Stimulated activated CD4-positive, alpha-beta T cell treated with anti-CD3 and anti-CD28 coated beads, Interleukin-4, amount 100 ng/mL, for 48 hours (primary cell): ENCODE results near the gene CPEB2.
"Not testable (repeated sequence)": the region's sequence is repeated elsewhere in the genome, so short reads cannot be mapped to it uniquely, and the experiment has no call there.

Source experiments
- DNase-seq, 2 donors: peaks; one replicate each; pipeline ENCODE4 v3.0.0-alpha.2; 2020; ENCODE audit warnings: low read depth in 2 of 2

The CPEB2 gene

DNA sequence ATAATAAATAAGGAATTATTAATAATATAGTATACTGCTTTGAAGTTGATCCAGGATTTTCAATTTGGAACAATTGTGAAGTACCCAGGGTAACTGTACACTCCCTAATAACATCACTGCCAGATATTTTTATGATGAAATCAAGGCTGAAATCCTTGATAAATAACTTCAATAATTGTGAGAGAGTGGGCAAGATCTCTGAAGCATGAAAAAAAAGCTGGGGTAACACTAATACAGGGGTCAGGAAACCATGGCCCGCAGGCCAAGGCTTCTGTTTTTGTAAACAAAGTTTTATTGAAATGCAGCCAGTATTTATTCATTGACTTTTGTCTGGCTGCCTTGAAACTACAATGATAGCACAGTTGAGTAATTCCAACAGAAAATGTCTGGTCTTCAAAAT is 41.6 kb downstream of the CPEB2 start:
- DNase-seq: no peak

DNA sequence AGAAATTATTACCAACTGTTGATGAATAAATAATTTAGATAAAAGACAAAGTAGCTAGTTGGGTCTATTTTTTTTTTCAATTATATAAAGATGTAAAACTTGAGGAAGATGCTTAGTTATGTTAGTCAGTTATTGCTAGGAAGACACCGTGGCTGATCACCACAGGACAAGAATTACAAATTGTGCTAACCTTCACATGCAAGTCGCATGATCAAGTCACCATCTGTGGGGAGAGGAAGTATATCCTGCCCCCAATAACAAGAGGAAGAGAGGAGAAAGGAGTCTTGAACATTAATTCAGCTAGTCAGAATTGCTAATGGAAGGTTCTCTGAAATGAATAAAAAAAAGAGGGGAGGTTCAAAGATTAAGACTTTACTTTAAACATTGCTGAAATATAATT is 52.3 kb downstream of the CPEB2 start:
- no peak for DNase-seq

DNA sequence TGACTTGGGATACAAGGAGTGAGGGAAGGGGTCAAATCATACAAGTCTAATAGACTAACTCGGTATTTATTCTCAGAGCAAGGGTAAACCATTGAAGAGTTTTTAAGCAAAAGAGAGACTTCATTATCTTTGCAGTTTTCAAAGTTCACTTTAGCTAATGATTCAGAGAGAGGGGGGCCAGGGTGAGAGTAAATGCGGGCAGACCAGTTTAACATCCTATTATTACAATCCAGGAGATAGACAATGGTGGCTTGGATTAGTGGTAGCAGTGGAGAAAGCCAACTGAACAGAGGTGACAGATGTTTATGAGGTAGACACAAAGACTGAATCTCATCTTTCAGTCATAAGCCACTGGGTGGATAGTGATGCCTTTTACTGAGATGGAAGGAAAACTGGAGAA is 57.9 kb downstream of the CPEB2 start:
- DNase-seq: no peak

DNA sequence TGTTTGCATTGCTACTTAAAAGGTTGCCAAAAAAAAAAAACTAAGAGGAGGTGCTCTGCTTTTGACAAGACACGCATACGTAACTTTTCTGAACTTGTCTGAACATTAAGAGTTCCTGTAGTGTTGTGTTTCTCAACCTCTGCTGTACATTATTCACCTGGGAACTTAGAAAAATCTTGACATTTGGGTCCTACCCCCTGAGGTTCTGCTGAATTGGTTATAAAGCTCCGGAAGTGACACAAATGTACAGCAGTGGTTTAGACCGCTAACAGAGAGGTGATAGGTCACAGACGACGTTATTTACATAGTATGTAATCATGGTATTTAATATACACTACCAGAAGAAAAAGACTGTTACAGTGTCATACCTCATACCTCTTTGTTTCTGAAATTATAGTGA is 61.1 kb downstream of the CPEB2 start:
- DNase-seq: no peak

DNA sequence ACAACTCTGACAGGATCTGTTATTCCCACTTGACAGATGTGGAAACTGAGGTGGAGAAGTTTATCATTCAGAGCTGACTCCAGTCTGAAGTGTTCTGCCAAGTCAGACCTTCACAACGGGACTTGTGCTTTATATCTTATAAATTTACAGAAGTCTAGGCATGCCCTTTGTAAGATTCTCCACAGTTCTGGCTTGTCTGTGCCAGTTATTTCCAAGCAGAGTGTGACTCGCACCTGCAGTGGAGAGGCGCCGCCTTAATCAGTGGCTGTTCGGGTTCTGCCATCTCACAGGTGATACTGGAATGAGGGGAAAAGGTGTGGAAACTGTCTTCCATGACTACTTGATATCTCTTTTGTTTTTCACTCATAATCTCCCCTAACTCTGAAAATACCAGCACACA is 63.2 kb downstream of the CPEB2 start:
- no peak for DNase-seq

DNA sequence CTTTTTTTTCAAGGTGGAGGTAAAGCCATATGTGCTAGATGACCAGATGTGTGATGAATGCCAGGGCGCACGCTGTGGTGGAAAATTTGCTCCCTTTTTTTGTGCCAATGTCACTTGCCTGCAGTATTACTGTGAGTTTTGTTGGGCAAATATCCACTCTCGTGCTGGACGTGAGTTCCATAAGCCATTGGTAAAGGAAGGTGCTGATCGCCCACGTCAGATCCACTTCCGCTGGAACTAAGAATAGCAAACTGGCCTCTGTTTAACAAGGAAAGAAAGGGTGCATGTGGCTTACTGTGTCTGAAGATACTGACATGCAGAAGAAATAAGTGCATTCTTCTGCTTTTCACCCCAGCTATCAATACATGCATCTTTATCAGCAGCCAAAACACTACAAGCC is 63.9 kb downstream of the CPEB2 start:
- no peak for DNase-seq

DNA sequence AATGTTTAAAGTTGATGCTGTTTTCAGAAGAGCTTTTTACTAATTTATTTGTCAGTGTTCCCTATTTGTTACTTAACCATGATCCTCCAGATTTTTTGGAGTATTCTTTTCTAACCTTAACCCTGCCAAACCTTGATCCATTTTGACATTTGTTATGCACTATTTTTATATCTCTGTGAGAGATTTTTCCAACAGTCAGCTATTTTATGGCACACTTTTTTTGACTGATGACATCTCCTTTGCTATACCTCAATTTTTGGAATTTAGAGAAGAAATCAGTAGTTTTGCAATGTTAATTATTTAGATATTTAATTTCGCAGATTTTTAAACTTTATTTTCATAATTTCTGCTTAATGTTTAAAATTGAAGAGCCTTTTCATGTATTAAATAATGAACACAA is 66.0 kb downstream of the CPEB2 start:
- DNase-seq: no peak

DNA sequence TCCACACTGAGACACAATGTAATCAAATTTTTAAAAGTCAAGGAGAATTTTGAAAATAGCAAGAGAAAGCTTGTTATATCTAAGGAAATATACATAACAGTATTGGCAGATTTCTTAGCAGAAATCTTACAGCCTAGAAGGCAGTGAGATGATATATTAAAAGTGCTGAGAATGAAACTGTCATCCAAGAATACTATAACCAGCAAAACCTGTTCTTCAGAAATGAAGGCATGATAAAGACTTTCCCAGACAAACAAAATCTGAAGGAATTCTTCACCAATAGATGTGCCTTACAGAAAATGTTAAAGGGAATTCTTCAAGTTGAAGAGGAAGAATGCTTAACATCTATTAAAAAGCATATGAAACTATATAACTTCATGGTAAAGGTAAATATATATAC is 73.6 kb downstream of the CPEB2 start:
- no peak for DNase-seq

DNA sequence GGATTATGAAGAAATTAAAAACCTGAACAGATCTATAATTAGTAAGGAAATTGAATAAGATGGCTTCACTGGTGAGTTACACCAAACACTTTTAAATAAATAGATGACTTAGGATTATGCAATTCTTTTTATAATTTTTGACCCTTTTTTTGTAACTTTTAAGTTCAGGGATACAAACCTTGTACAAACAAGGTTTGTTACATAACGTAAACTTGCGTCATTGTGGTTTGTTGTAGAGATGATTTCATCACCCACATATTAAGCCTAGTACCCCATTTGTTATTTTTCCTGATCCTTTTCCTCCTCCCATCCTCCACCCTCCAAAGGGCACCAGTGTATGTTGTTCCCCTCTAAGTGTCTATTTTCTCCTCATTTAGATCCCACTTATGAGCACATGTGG is 75.7 kb downstream of the CPEB2 start:
- no peak for DNase-seq

DNA sequence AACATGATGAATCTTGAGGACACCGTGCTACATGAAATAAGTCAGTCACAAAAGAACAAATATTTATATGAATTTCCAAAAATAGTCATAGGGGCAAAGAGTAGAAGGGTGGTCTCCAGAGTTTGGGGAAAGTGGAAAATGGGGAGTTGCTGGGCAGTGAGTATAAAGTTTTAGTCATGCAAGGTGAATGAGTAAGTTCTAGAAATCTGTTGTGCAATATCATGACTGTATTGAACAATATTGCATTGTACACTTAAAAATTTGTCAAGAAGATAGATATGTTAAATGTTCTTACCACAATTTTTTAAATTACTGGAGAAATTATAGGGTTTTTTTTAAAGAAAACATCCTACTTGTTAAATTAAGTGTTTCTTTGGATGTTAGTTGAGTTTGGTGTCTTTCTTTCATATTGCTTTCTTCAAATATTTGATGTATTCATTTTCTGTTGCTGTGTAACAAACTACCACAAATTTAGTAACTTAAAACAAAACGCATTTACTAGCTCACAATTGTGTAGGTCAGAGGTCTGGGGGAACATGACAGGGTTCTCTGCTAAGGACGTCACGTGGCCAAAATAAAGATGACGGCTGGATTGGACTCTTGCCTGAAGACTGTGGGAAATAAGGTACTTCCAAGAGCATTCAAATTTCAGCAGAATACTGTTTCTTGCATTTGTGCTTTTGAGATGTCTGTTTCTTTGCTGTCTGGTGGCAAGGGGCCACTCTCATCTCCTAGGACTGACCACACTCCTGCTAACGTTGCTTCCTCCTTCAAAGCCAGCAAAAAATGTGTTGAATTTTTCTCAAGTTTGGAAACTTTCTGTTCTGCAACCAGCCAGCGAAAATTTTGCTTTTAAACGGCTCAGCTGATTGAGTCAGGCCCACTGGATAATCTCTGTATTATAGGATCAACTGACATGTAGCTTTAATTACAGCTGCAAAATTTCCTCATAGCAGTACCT is 76.7 kb downstream of the CPEB2 start:
- DNase-seq: no peak

DNA sequence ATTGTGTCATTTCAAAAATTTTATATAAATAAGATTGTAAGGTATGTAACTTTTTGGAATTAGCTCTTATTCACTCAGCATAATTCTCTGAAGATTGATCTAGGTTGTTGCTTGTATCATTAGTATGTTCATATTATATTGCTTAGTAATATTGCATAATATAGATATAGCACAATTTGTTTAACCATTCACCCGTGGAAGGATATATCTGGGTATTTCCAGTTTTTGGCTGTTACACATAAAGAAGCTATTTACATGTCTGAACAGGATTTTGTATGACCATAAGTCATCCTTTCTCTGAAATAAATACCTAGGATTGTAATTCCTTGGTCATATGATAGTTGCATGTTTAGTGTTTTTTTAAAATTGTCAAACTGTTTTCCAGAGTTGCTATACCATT is 82.5 kb downstream of the CPEB2 start:
- DNase-seq: no peak

DNA sequence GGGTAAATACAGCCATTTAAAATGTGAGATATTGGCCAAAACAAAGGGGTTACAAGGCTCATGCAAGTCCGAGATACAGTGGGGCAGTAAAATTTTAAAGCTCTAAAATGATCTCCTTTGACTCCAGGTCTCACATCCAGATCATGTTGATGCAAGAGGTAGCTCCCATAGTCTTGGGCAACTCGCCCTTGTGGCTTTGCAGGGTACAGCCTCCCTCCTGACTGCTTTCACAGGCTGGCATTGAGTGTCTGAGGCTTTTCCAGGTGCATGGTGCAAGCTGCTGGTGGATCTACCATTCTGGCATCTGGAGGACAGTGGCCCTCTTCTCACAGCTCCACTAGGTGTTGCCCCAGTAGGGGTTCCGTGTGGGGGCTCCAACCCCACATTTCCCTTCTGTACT is 83.5 kb downstream of the CPEB2 start:
- DNase-seq: not testable (repeated sequence)

DNA sequence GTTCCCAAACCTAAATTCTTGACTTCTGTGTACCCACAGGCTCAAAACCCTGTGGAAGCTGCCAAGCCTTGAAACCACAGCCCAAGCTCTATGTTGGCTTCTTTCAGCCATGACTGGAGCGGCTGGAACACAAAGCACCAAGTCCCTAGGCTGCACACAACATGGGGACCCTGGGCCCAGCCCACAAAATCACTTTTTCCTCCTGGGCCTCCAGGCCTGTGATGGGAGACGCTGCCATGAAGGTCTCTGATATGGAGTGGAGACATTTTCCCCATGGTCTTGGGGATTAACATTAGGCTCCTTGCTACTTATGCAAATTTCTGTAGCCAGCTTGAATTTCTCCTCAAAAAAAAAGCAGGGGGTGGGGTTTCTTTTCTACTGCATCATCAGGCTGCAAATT is 84.0 kb downstream of the CPEB2 start:
- not testable (repeated sequence) for DNase-seq

DNA sequence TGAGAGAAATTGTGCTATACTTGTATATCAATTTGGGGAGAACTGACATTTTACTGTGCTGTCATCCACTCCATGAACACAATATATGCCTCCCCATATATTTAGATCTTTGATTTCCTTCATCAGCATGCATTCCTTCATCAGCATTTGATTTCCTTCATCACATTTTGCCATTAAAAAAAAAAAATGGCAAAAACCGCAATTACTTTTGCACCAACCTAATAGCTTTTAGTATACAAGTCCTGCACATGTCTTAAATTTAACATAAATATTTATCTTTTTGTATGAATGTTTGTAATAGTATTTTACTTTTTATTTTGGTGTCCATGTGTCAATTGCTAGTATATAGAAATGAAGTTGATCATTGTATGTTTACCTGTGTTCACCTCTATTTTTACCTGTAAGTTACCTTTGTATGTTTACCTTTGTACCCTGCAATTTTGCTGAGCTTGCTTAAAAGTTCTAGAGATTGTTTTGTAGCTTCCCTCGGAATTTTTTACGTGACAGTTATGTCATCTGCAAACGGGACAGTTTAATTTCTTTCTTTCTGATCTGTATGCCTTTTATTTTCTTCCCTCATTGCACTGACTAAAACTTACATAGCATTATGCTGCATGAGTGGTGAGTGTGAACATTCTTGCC is 86.2 kb downstream of the CPEB2 start:
- no peak for DNase-seq

DNA sequence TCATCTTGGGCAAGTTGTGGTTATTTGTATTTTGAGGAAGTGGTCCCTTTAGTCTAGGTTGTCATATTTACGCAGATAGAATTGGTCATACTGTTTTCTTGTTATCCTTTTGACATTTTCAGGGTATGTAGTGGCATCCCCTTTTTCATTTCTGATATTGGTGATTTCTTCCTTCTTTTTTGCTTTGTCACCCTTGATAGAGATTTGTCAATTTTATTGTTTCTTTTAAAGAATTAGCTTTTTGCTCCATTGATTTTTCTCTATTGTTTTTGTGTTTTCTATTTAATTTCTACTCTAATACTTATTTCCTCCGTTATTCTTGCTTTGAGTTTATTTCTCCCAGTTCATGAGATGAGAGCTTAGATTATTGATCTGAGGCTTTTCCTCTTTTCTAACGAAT is 87.7 kb downstream of the CPEB2 start:
- DNase-seq: no peak

DNA sequence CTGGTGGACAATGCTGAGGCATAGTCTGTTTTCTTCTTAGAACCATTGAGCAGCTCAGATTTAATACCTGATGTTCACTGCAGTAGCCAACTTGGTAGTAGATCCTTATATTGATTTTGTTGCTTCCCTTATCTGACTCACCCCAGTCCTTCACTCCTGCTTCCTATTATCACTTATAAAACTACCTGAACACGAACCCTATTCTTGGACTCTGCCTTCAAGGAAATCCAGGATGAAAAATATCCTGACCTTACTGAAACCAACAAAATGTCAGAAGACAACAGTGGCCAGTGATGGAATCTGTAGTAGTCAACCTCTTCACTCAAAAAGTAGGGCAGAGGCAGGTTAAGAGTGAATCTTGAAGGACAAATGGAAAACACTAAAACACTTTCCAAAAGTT is 98.1 kb downstream of the CPEB2 start:
- no peak for DNase-seq

DNA sequence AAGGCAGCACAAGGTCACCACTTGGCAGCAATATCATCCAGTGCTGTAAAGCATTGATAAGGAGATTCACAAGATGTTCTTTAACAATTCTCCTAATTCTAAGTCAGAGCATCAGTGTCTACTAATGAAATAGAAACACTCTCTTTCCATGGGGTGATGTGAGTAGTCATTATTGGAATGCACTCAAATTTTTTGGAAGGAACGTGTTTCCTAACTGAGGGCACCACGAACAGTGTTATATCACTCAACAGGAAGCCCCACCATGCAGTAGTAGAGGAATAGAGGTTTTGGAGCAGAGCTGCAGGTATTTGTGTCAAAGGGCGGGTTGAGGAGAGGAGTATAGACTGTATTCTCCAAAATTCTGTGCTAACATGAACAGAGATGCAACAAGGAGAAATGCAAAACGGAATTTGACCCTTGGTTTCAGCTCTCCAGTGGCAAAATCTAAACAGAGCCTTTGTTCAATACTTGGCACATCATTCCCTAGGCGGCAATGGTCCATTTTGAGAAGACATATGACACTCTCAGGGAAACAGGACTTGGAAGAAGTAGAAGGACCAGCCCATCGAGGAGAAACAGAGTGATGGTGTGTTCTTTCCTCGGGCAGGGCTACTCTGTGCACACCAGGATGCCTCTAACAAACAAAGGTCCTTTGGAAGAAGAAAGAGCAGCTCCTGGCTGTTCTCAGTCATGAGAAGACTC is 98.9 kb downstream of the CPEB2 start:
- DNase-seq: no peak

DNA sequence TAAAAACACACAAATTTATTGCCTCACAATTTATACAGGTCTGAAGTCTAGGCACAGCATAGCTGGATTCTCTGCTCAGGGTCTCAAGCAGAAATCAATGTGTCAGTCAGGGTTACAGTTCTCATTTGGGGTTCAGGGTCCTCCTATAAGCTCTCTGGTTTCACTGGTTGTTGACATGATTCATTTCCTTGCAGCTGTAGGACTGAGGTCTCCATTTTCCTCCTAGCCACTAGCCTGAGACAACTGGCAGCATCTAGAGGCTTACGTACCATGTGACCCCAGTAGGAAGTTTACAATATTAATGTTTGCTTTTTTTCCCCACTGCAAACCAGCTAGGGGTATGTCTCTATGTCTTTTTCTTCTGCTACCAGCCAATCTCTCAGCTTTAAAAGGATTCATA is 102.5 kb downstream of the CPEB2 start:
- DNase-seq: no peak

DNA sequence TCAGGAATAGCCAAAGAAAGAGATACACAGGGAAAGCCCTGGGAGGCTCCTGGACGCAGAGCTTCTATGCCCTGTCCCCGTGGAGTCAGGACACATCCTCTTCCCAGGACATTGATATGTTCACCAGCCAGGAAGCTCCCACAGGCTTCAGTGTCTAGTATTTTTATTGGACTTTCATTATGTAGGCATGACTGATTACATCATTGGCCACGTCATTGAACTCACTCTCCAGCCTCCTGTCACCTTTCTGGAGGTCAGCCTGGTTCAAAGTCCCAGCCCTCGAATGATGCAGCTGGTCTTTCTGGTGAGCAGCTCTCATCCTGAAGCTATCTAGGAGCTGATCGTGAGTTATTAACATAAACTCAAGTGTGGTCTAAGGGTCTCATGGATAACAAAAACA is 104.1 kb downstream of the CPEB2 start:
- DNase-seq: no peak

DNA sequence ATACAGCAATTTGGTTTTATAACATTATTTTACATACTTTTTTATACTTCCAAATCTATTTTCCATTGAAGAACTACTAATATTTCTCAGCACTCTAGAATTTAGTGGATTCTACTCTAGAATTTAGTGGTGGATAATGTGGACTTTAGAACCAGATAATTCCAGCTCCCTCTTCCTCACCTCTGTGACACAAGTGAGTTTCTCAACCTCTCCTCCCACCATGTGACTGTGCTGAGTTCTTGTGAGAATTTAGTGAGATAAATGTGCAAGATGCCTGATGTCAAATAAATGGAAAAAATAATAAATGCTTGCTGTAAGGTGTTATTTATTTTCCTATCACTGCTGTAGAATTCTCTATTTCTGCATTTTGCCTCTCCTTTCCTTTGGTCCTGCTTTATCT is 107.3 kb downstream of the CPEB2 start:
- DNase-seq: no peak

DNA sequence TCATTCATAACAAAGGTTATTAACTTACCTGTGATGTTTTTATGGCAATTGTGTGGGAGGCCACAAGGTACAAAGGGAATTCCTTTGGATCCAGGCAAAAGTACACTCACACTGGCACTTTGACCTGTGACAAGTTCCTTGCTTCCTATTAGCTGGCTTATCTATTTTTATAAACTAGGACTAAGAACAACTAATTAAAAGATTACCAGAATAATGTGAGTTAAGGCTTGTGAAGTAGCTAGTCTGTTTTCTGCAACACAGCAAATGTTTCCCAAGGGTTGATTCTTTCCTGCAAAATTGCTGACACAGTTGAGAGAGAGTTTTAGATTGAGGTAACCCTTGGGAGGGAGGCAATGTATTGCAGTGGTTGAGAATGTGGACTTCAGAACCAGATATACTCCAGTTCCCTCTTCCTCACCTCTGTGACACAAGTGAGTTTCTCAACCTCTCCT is 107.9 kb downstream of the CPEB2 start:
- no peak for DNase-seq

DNA sequence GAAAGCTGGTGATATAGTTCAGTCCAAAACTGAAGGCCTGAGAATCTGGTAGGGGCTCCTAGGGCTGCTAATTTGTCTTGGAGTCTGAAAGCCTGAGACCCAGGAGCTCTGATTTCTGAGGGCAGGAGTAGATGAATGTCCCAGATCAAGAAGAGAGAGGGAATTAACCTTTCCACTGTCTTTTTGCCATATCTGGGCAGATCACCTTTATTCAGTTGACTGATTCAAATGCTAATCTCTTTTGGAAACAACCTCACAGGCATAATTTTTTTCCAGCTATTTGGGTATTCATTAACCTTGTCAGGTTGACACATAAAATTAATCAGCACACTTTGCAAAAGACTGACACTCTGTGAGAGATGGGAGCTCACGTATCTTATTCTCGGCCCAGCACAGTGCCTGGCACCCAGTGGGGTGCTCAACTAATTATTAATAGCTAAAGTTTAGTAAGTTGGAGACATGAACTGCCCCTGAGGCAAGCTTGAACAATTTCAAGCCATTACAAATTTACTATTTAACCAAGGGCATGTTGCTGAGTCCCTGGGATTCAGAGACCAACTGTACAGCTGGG is 114.3 kb downstream of the CPEB2 start:
- no peak for DNase-seq
